Measurements from ENCODE around the gene PTCH1. TPM values are rescaled to one million over a fixed set of nuclear protein-coding genes. Genes with fewer than 3 reads are reported as not detected.

Gene PTCH1
- total RNA-seq, 1 experiment from 2014 or later, result 6.6 TPM

DNA sequence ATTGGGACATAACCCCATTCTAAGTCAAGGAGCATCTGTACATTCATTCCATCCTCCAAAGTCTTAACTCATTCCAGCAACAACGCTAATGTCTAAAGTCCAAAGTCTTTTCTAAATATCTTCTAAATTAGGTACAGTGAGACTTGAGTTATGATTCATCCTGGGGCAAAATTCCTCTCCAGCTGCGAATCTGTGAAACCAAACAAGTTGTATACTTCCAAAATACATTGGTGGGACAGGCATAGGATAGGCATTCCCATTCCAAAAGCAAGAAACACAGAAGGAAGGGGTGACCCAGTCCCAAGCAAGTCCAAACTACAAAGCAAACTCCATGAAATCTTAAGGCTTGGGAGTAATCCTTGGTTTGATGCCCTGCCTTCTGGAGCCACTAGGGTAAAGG lies 101.6 kb downstream of the PTCH1 start:
- no peaks in the 10 kb centered on the region for H3K27me3 ChIP-seq (ENCODE audit: control insufficient read depth, insufficient read depth, low read length)
- DNase-seq (ENCODE audit: low read depth, low spot score) (no peak), ATAC-seq (no peak)
- TF ChIP-seq REST (IDR thresholded peaks at IDR 0.05; ENCODE audit: insufficient read depth in 1 of 2, low read depth in 2 of 2, low read length in 1 of 2), result no peak
- intact Hi-C loops (cut with micrococcal nuclease; ENCODE audit: unreplicated experiment), result no loop called here
- H3K9me3 ChIP-seq (ENCODE audit: control insufficient read depth, insufficient read depth, low read depth, low read length), result no peaks in the 10 kb centered on the region
- H3K27ac ChIP-seq (ENCODE audit: low read length), result no peak overlapping the region
- CTCF ChIA-PET, result no interaction called here
- no peaks in the 10 kb centered on the region for H3K36me3 ChIP-seq (ENCODE audit: control insufficient read depth, insufficient read depth, low read length)
- no TSS peak for BruUV-seq (replicated peaks)
- H3K4me3 ChIP-seq (ENCODE audit: low read depth in 2 of 2, low read length in 2 of 2), result no peak overlapping the region
- POLR2A ChIA-PET, result no interaction called here
- in situ Hi-C loops (cut with HindIII; ENCODE audit: low pct_unique_long_range_greater_than_20kb, low sequenced_read_pairs), result no loop called here
- no peaks in the 10 kb centered on the region; the same call in 1 of the 2 replicates for H3K4me1 ChIP-seq (ENCODE audit: control insufficient read depth, insufficient read depth, low read length)

DNA sequence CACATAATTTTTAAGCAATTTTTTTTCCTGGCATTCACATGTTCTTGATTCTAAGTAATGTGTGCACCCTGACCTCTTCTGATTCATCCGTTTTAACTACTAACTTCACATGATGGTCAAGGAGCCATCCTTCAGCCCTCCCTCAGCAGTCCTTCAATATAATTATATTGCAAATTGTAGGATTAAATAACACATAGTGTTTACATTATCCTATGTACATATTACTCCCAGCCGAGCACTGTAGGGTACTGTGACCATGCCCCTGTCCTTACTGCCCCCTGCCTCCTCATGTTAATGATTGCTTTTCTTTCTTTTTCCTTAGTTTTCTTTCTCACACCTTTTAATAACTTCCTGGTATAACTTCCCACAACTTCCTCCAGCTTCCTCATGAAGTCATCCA lies 103.0 kb downstream of the PTCH1 start:
- H3K4me1 ChIP-seq (ENCODE audit: control insufficient read depth, insufficient read depth, low read length), result no peaks in the 10 kb centered on the region; the same call in 1 of the 2 replicates
- no peaks in the 10 kb centered on the region for H3K27me3 ChIP-seq (ENCODE audit: control insufficient read depth, insufficient read depth, low read length)
- POLR2A ChIA-PET, result no interaction called here
- TF ChIP-seq REST (IDR thresholded peaks at IDR 0.05; ENCODE audit: insufficient read depth in 1 of 2, low read depth in 2 of 2, low read length in 1 of 2) (no peak), CTCF (IDR thresholded peaks at IDR 0.05) (no peak), TCF7L2 (IDR thresholded peaks at IDR 0.05; ENCODE audit: low read depth, low read length) (no peak), POLR2AphosphoS5 (IDR thresholded peaks at IDR 0.05; ENCODE audit: low read depth, low read length) (no peak), SIN3A (IDR thresholded peaks at IDR 0.05; ENCODE audit: borderline replicate concordance, insufficient read depth, low read depth, low read length) (no peak)
- in situ Hi-C loops (cut with HindIII; ENCODE audit: low pct_unique_long_range_greater_than_20kb, low sequenced_read_pairs) (no loop called here), intact Hi-C loops (cut with micrococcal nuclease; ENCODE audit: unreplicated experiment) (no loop called here)
- DNase-seq (ENCODE audit: low read depth, low spot score) (no peak), ATAC-seq (no peak)
- CTCF ChIA-PET, result no interaction called here
- H3K4me3 ChIP-seq (ENCODE audit: low read depth in 2 of 2, low read length in 2 of 2), result no peak overlapping the region
- H3K9me3 ChIP-seq (ENCODE audit: control insufficient read depth, insufficient read depth, low read depth, low read length), result no peaks in the 10 kb centered on the region
- H3K36me3 ChIP-seq (ENCODE audit: control insufficient read depth, insufficient read depth, low read length), result no peaks in the 10 kb centered on the region
- no peak overlapping the region for H3K27ac ChIP-seq (ENCODE audit: low read length)
- no TSS peak for BruUV-seq (replicated peaks)

Data from Panc1 (cell line).